Endodermal cell (in vitro differentiated cells): Measurements from ENCODE around the gene MLST8. TPM values are rescaled to one million over a fixed set of nuclear protein-coding genes. Genes with fewer than 3 reads are reported as not detected.

Experiments
- DNase-seq: peaks from one replicate; pipeline ENCODE4 v3.0.0-alpha.2; 2017
- H3K27ac ChIP-seq: 2 replicates; pipeline ENCODE4 v1.5.1; 2013; ENCODE audit warnings: mild to moderate bottlenecking, low read depth, low read length, moderate library complexity
- H3K27me3 ChIP-seq: 2 replicates; pipeline ENCODE4 v1.6.1; 2013; ENCODE audit warnings: mild to moderate bottlenecking, low read length, moderate library complexity; ENCODE audit not compliant: insufficient read depth, control insufficient read depth, poor library complexity, severe bottlenecking
- H3K36me3 ChIP-seq: 2 replicates; pipeline ENCODE4 v1.7.0; 2013; ENCODE audit warnings: mild to moderate bottlenecking, low read length, moderate library complexity; ENCODE audit not compliant: control insufficient read depth, insufficient read depth
- H3K4me1 ChIP-seq: one replicate; pipeline ENCODE4 v1.7.0; 2013; ENCODE audit warnings: low read length; ENCODE audit not compliant: control insufficient read depth, insufficient read depth
- H3K4me3 ChIP-seq: 2 replicates; pipeline ENCODE4 v1.5.1; 2013; ENCODE audit warnings: mild to moderate bottlenecking, low read length, moderate library complexity
- H3K9ac ChIP-seq: 2 replicates; pipeline ENCODE4 v1.6.1; 2013; ENCODE audit warnings: mild to moderate bottlenecking, low read length, moderate library complexity; ENCODE audit not compliant: poor library complexity, severe bottlenecking; ENCODE audit errors: extremely low read depth
- H3K9me3 ChIP-seq: 2 replicates; pipeline ENCODE4 v1.6.1; 2013; ENCODE audit warnings: mild to moderate bottlenecking, low read length, moderate library complexity; ENCODE audit not compliant: control insufficient read depth
- H3K27ac Mint-ChIP-seq: 2 replicates; pipeline ENCODE4 v1.8.0; 2020; ENCODE audit warnings: mixed read lengths
- H3K27me3 Mint-ChIP-seq: 2 replicates; pipeline ENCODE4 v1.8.0; 2021; ENCODE audit warnings: mild to moderate bottlenecking, mixed read lengths; ENCODE audit not compliant: insufficient read depth
- H3K36me3 Mint-ChIP-seq: 2 replicates; pipeline ENCODE4 v1.8.0; 2020; ENCODE audit warnings: low read depth, mixed read lengths
- H3K4me1 Mint-ChIP-seq: 2 replicates; pipeline ENCODE4 v1.8.0; 2020; ENCODE audit warnings: mixed read lengths
- H3K4me3 Mint-ChIP-seq: 2 replicates; pipeline ENCODE4 v1.8.0; 2020; ENCODE audit warnings: mild to moderate bottlenecking, moderate library complexity, mixed read lengths
- H3K9me3 Mint-ChIP-seq: 2 replicates; pipeline ENCODE4 v1.8.0; 2020; ENCODE audit warnings: mild to moderate bottlenecking, mixed read lengths
- CTCF ChIP-seq: fragments of 200-600 bp; sonication (generic); conservative IDR thresholded peaks from 2 replicates; pipeline ENCODE4 v1.5.0; 2021; ENCODE audit warnings: antibody characterized with exemption, mild to moderate bottlenecking
- WGBS, 2 experiments: methylation state at CpG; one replicate each; pipeline versions ENCODE4 v1.1.5 to v1.1.7; 2013; ENCODE audit warnings: missing lambda C conversion rate in 2 of 2, mixed read lengths in 1 of 2; ENCODE audit not compliant: insufficient coverage in 1 of 2, insufficient read length in 1 of 2; 5-methylcytosine and 5-hydroxymethylcytosine counted together
- total RNA-seq, 2 donors: library from RNA; stranded (reverse); fragmentation: NEBNext Ultra II Directional in 1 of 2; extraction: Animal tissue kit (Norgen Biotek cat#: 25700) in 1 of 2; gene quantifications; 2 replicates in 1 of 2; 3 replicates in 1 of 2; pipeline ENCODE4 v1.2.1, GENCODE V29; 2021

The MLST8 gene
- total RNA-seq, 2 donors from 2014 or later: 60.3 to 70.8 TPM

GRCh38 chr16:2190002-2190658 is 15.1 kb upstream of the MLST8 start:
- no peak overlapping the region for H3K4me3 Mint-ChIP-seq
- peaks cover 3% of the 10 kb centered on the region for H3K27me3 ChIP-seq
- no peaks in the 10 kb centered on the region for H3K36me3 Mint-ChIP-seq
- no peaks in the 10 kb centered on the region for H3K9me3 ChIP-seq
- H3K27ac ChIP-seq: no peak overlapping the region
- H3K4me1 ChIP-seq: peaks cover 2% of the 10 kb centered on the region
- H3K4me3 ChIP-seq: no peak overlapping the region
- H3K36me3 ChIP-seq: no peaks in the 10 kb centered on the region
- H3K27ac Mint-ChIP-seq: no peak overlapping the region
- 92 to 94% methylated on average over 9 to 24 of the region's 24 CpGs for WGBS, 2 experiments
- peaks cover 5% of the 10 kb centered on the region for H3K27me3 Mint-ChIP-seq
- DNase-seq: no peak
- no peaks in the 10 kb centered on the region for H3K9me3 Mint-ChIP-seq
- no peak for TF ChIP-seq CTCF
- H3K9ac ChIP-seq: no peak overlapping the region
- no peaks in the 10 kb centered on the region for H3K4me1 Mint-ChIP-seq

- peaks cover 7% of the 10 kb centered on the region for H3K27me3 Mint-ChIP-seq
- no peaks in the 10 kb centered on the region for H3K36me3 ChIP-seq
- H3K36me3 Mint-ChIP-seq: no peaks in the 10 kb centered on the region
- H3K9me3 Mint-ChIP-seq: no peaks in the 10 kb centered on the region
- TF ChIP-seq CTCF: no peak
- no peak overlapping the region for H3K4me3 ChIP-seq
- H3K27ac ChIP-seq: no peak overlapping the region
- peaks cover 6% of the 10 kb centered on the region for H3K4me1 ChIP-seq
- no peaks in the 10 kb centered on the region for H3K4me1 Mint-ChIP-seq
- DNase-seq: no peak
- 91 to 95% methylated on average over 15 to 25 of the region's 25 CpGs for WGBS, 2 experiments
- no peak overlapping the region for H3K4me3 Mint-ChIP-seq
- H3K27me3 ChIP-seq: peaks cover 10% of the 10 kb centered on the region
- H3K9me3 ChIP-seq: no peaks in the 10 kb centered on the region
- no peak overlapping the region for H3K9ac ChIP-seq
- no peak overlapping the region for H3K27ac Mint-ChIP-seq
Measured at GRCh38 chr16:2190659-2191445, 14.4 kb upstream of the MLST8 start.

GRCh38 chr16:2191446-2191706 is 13.9 kb upstream of the MLST8 start:
- Mint-ChIP-seq H3K9me3 (no peaks in the 10 kb centered on the region), H3K27ac (no peak overlapping the region), H3K4me1 (no peaks in the 10 kb centered on the region), H3K36me3 (no peaks in the 10 kb centered on the region), H3K27me3 (peaks cover 7% of the 10 kb centered on the region), H3K4me3 (no peak overlapping the region)
- DNase-seq: no peak
- 92 to 95% methylated on average over 9 to 11 of the region's 11 CpGs for WGBS, 2 experiments
- peaks cover 11% of the 10 kb centered on the region for H3K27me3 ChIP-seq
- TF ChIP-seq CTCF: no peak
- H3K9me3 ChIP-seq: no peaks in the 10 kb centered on the region
- H3K9ac ChIP-seq: no peak overlapping the region
- H3K4me3 ChIP-seq: no peak overlapping the region
- H3K27ac ChIP-seq: no peak overlapping the region
- H3K4me1 ChIP-seq: peaks cover 7% of the 10 kb centered on the region
- no peaks in the 10 kb centered on the region for H3K36me3 ChIP-seq
